ENCODE measurements around the gene PPP1R9B.

Gene PPP1R9B

GRCh38 chr17:50103252-50103651 lies 47.2 kb downstream of the PPP1R9B start:
- DNase-seq = no peak

DNA sequence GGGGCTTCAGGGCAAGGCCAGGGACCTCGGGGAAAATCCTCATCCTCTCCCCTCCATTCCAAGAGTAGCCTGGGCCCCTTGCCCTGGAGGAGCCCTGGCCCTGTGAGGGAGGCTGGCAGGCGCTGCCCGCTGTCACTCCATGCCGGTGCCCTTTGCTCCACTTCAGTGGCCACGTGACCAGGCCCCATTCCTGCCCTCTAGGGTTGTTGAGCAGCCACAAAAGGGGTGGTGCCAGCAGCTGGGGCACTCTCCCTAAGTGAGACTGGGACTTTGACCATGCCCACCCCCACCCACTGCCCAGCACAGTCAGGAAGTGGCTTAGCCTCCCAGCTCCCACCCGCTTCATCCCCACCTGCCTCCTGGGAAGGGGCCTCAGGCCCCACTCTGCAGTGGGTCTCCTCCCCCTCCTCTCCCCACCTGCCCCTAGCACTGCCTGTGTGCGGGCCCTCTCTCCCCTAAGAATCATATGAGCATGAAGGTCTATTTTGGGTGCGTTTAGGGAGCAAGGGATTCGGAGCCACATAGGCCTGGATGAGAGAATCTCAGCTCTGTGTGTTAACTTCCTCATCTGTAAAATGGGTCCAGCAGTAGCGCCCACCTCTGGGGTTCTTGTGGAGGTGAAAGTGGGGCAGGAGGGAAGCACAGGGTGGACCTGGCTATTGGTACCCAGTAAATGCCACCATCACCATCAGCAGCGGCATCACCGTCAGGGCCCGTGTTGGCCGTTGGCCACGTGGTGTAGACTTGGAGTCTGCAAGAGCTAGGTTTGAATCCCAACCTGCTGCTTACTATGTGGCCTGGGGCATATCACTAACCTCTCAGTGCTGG lies 48.1 kb downstream of the PPP1R9B start:
- DNase-seq = no peak

GRCh38 chr17:50101346-50102163 lies 48.9 kb downstream of the PPP1R9B start:
- DNase-seq = no peak

GRCh38 chr17:50100921-50101345 lies 49.5 kb downstream of the PPP1R9B start:
- DNase-seq = no peak

DNA sequence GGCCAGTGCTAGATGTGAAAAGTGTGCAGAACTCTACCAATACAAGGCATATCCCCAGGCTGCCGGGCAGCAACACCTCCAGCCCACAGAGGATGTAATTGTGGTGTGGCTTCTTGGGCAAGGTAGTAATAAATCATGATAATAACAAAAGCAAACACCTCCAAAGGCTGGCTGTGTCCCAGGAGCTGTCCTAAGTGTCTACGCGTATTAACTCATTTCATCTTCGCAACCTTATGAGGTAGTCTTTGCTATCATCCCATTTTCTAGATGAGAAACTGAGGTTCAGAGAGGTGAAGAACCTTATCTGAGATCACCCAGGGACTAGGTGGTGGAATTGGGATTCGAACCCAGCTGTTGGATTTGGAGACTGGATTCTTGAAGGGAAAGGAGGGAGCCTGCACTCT lies 50.0 kb downstream of the PPP1R9B start:
- no peak for DNase-seq

- DNase-seq = no peak
Observed at GRCh38 chr17:50099003-50099402, 51.5 kb downstream of the PPP1R9B start.

DNA sequence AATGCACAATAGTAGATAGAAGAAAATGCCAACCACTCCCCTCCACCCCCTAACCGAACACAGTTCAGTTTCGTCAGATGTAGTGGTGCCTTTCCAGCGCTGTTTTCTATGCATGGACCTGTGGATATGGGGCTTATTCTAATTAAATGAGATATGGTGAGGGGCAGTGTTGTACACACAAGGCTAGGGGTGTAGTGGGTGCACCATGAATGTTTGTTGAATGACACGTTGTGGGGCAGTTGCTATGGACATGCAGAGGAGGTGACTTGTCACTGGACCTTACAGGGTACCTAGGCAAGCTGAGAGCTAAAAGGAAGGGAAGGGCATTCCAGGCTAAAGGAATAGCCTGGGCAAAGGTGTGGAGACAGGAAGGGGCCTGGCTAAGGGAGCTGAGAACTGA lies 51.9 kb downstream of the PPP1R9B start:
- DNase-seq = no peak

DNA sequence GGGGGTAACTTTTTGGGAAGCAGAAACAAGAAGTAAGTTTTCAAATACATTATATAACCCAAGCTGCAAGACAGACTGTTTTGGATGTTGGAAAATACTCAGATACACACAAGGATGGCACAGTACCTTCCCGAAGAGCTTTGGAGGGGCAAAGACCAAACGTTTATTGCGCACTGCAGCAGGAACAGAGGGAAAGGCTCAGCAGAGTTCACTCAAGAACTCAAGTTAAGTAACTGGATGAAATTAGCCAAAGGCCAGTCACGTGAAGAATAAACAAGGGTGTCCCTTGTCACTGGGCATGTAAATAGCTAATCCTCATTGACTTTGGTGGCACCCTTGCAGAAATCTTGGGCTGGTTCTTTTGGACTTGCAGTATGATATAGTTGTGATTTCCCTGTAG lies 52.6 kb downstream of the PPP1R9B start:
- DNase-seq = no peak

DNA sequence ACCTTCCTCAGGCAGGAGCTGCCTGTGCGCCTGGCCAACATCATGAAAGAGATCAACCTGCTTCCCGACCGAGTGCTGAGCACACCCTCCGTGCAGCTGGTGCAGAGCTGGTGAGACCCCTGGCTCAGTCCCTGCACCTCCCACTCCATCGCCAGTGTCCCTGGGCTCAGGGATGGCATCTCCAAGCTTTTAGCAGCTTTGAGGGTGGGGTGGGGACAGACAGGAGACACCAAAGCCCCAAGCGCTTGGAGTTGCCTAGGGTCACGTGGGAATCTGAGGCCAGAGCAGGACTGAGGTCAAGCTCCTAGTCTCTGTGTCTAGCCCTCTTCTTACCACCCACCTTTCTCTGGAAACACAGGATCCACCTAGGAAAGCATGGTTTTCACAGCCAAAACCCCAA lies 53.0 kb downstream of the PPP1R9B start:
- no peak for DNase-seq

- DNase-seq = no peak
Observed at GRCh38 chr17:50096758-50097157, 53.7 kb downstream of the PPP1R9B start.

DNA sequence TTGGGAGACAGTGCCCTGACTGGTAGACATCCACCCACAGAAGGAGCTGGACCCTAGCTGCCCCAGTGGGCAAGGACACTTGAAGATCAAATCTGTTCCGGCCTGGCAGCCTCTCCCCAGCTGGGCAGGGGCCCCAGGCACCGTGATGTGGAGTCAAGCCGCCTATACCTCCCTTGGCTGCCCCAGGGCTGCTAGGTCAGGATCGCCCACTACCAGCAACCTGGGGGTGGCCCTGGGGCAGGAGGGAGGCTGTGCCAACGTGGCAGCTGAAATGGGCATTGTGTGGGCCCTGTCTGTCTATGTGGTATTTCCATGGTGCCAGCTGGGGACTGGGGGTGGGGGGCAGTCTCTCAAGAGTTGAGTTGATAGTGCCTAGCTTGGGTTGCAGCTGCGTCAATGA lies 54.4 kb downstream of the PPP1R9B start:
- no peak for DNase-seq

DNA sequence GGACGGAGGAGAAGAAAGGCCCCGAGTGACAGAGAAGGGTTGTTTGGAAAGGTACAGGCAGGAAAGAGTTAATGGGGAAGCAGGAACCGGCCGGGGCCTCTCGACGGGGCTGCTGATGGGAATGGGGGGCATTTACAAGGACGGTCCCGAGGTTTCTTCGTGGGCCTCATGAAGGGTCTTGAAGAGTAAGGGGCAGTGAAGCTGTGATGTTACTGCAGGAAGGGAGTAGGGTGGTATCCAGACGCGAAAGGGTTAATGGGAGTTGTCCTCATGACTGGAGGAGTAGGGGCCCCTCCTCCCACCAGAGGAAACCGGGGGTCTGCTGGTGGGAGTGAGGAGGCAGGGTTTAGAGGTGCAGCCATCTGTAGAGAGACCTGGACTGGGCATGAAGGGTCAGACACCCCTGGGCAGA lies 54.8 kb downstream of the PPP1R9B start:
- no peak for DNase-seq

- DNase-seq = peak; percentile 71 to 94
Observed at GRCh38 chr17:50094753-50095619, 55.5 kb downstream of the PPP1R9B start, which contains the start of gene PDK2. Gene PDK2, plus strand, starts transcription at chr17:50095351. Its CDS starts 85 bp downstream, at chr17:50095436.

DNA sequence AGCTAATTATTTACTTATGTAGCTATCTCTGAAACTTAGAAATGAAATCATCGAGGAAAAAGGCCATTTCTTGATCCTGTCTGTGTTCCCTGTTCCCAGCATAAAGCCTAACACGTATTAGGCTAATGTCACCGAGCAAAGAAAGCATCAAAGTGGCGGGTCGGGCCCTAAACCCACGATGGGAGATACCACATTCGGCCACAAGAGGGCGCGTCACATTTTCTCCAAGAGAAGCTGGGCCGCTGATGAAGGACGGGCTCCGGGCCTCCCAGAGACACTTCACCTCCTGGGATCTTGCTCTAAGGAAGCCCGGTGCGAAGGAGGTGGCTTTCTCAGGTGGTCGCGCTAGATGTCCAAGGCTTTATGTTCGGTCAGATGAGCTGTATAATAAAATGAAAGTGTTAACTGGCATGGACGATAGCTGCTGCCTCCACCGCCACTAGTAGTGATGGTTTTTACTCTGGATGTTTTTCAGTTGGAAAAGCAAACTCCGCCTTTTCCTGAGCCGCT lies 56.2 kb downstream of the PPP1R9B start:
- DNase-seq = peak; percentile 75 to 91

DNA sequence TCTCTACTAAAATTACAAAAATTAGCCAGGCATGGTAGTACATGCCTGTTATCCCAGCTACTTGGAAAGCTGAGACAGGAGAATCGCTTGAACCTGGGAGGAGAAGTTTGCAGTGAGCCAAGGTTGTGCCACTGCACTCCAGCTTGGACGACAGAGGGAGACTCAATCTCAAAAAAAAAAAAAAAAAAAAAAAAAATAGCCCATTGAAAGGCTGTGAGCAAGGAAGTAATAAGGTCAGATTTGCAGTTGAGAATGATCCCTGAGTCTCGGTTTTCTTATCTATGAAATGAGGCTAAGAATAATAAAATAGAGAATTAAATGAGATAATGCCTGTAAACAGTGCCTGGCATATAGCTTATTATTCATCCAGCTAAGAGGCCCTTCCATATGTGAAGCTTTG lies 56.7 kb downstream of the PPP1R9B start:
- DNase-seq = no peak

- no peak for DNase-seq
Observed at GRCh38 chr17:50093246-50093645, 57.2 kb downstream of the PPP1R9B start.

DNA sequence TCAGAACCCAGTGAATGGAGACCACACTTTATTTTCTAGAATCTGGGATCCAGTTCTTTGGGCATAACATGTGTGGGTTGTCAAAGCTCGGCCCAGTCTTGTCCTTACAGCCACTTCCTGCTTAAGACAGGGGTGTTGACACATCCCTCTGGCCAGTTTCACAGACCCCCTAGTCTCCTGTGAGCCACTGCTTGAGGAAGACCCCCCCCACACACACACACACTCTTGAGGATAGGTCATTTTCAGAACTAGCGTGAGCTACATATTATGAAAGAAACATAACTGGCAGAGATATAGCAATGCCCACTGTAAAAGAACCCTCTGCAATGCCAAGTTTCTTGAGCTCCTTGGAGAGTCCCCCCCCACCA lies 58.6 kb downstream of the PPP1R9B start:
- no peak for DNase-seq

DNA sequence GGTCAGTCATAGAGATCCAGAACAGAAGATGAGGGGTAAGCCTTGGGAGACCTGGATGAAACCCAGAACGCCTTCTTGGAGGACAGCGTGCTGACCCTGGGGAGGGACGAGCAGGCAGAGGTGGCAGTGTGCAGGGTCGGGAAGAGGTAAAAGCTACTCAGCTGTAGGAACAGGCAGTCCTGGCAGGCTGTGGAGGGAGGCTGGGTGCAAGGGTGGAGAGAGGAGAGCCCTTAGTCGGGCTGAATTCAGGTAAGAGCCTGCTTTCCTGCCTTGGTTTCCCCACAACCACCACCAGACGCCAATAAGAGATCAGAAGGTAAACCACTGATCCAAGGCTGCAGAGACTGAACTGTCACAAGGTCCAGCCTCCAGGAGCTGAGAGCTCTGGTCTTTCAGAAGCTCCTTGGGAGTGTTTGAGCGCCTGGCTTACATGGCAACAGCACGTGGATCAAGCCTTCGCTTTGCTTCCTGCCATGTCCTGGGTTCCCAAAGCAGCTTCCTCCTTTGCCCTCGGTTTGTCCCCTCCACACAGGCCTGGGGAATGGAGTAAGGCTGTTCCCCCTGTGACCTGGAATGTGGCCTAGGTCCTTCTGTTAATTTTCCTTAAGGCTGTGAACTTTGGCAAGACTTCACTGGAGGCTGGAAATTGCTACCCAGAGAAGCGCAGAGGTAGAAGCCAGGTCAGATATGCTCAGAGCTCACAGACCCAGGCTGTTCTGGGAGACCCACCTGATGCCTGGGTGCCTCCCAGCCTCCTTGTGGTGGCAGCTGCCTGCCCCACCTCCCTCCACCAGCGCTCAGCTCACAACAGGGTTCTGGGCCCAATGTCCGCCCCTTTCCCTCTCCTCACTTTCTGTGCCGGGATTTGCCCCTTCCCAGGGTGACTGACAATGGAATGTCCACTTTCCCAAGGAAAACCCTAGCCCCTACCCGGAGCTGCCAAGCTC lies 59.2 kb downstream of the PPP1R9B start:
- no peak for DNase-seq

DNA sequence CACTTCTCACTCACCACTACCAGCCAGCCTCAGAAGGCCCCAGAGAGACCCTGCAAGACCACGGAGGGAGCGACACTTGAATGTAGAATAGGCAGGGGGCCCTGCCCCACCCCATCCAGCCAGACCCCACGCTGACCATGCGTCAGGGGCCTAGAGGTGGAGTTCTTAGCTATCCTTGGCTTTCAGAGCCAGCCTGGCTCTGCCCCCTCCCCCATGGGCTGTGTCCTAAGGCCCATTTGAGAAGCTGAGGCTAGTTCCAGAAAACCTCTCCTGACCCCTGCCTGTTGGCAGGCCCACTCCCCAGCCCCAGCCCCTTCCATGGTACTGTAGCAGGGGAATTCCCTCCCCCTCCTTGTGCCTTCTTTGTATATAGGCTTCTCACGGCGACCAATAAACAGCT lies 60.4 kb downstream of the PPP1R9B start:
- DNase-seq = no peak

- DNase-seq = no peak
Observed at GRCh38 chr17:50088952-50089825, 61.3 kb downstream of the PPP1R9B start.

All from NCI-H446 (cell line).